WTC11 (cell line): Measurements from ENCODE around the gene TRAPPC3L. TPM values are rescaled to one million over a fixed set of nuclear protein-coding genes. Genes with fewer than 3 reads are reported as not detected.

Source experiments
- ATAC-seq: fragments of 200-7000 bp; cut with Tn5 transposase; 2 replicates; pipeline ENCODE4 v1.10.0; 2021; ENCODE audit warnings: mild to moderate bottlenecking, moderate library complexity
- CTCF ChIA-PET: fragments of 300-600 bp; sonication (Branson Sonifier 250); formaldehyde crosslinking; loops from one replicate; lab custom pipeline; 2021; ENCODE audit warnings: antibody characterized with exemption; lab: Charles Lee
- POLR2A ChIA-PET: fragments of 350-600 bp; sonication (Branson Sonifier 250); formaldehyde crosslinking; loops from one replicate; lab custom pipeline; 2021; ENCODE audit warnings: antibody characterized with exemption; lab: Charles Lee
- DNase-seq: peaks from one replicate; pipeline ENCODE4 v3.0.0; 2021; ENCODE audit warnings: low spot score
- H3K27ac Mint-ChIP-seq: 2 replicates; pipeline ENCODE4 v1.8.0; 2021; ENCODE audit warnings: mixed read lengths
- H3K27me3 Mint-ChIP-seq: 2 replicates; pipeline ENCODE4 v1.8.0; 2021; ENCODE audit warnings: low read depth, mild to moderate bottlenecking, moderate library complexity, mixed read lengths
- H3K36me3 Mint-ChIP-seq: 2 replicates; pipeline ENCODE4 v1.8.0; 2021; ENCODE audit warnings: mixed read lengths
- H3K4me1 Mint-ChIP-seq: 2 replicates; pipeline ENCODE4 v1.8.0; 2022; ENCODE audit warnings: mixed read lengths
- H3K4me3 Mint-ChIP-seq: 2 replicates; pipeline ENCODE4 v1.8.0; 2021; ENCODE audit warnings: mild to moderate bottlenecking, moderate library complexity, mixed read lengths
- H3K9me3 Mint-ChIP-seq: 2 replicates; pipeline ENCODE4 v1.8.0; 2021; ENCODE audit warnings: mixed read lengths
- CREM ChIP-seq: sonication (generic); formaldehyde crosslinking; IDR thresholded peaks from 2 replicates; pipeline ENCODE4 v1.8.1; 2022; ENCODE audit warnings: mild to moderate bottlenecking, missing genetic modification reagents, moderate library complexity
- FOXP1 ChIP-seq: sonication (generic); formaldehyde crosslinking; IDR thresholded peaks from 2 replicates; pipeline ENCODE4 v1.8.0; 2022; ENCODE audit warnings: missing genetic modification reagents, mild to moderate bottlenecking, moderate library complexity, borderline replicate concordance
- FOXP4 ChIP-seq: sonication (generic); formaldehyde crosslinking; IDR thresholded peaks from 2 replicates; pipeline ENCODE4 v1.8.0; 2022; ENCODE audit warnings: mild to moderate bottlenecking, missing genetic modification reagents
- GABPB1 ChIP-seq: sonication (generic); formaldehyde crosslinking; IDR thresholded peaks from 2 replicates; pipeline ENCODE4 v1.8.1; 2023; ENCODE audit warnings: mild to moderate bottlenecking, missing genetic modification reagents
- KAT7 ChIP-seq: sonication (generic); formaldehyde crosslinking; IDR thresholded peaks from 2 replicates; pipeline ENCODE4 v1.8.1; 2023; ENCODE audit warnings: missing genetic modification reagents, mild to moderate bottlenecking, borderline replicate concordance
- MYBL2 ChIP-seq: sonication (generic); formaldehyde crosslinking; IDR thresholded peaks from 2 replicates; pipeline ENCODE4 v1.8.1; 2023; ENCODE audit warnings: mild to moderate bottlenecking, moderate library complexity, missing genetic modification reagents
- NFATC4 ChIP-seq: fragments of 250-450 bp; sonication (Bioruptor Pico); IDR thresholded peaks from 2 replicates; pipeline ENCODE4 v1.9.0; 2021; ENCODE audit warnings: mild to moderate bottlenecking
- OVOL2 ChIP-seq: fragments of 250-450 bp; sonication (Bioruptor Pico); IDR thresholded peaks from 2 replicates; pipeline ENCODE4 v1.9.0; 2021; ENCODE audit warnings: mild to moderate bottlenecking, borderline replicate concordance
- RORB ChIP-seq: fragments of 250-450 bp; sonication (Bioruptor Pico); IDR thresholded peaks from 2 replicates; pipeline ENCODE4 v1.9.0; 2021; ENCODE audit warnings: mild to moderate bottlenecking
- SOX15 ChIP-seq: fragments of 250-450 bp; sonication (Bioruptor Pico); IDR thresholded peaks from 2 replicates; pipeline ENCODE4 v1.9.0; 2021; ENCODE audit warnings: mild to moderate bottlenecking
- TEAD1 ChIP-seq: sonication (generic); formaldehyde crosslinking; IDR thresholded peaks from 2 replicates; pipeline ENCODE4 v1.8.0; 2022; ENCODE audit warnings: mild to moderate bottlenecking, missing genetic modification reagents
- USF2 ChIP-seq: sonication (generic); formaldehyde crosslinking; IDR thresholded peaks from 2 replicates; pipeline ENCODE4 v1.8.1; 2023; ENCODE audit warnings: mild to moderate bottlenecking, missing genetic modification reagents, moderate library complexity
- ZBTB21 ChIP-seq: sonication (generic); formaldehyde crosslinking; IDR thresholded peaks from 2 replicates; pipeline ENCODE4 v1.8.1; 2023; ENCODE audit warnings: mild to moderate bottlenecking, missing genetic modification reagents, borderline replicate concordance
- ZNF121 ChIP-seq: sonication (generic); formaldehyde crosslinking; IDR thresholded peaks from 2 replicates; pipeline ENCODE4 v1.8.0; 2023; ENCODE audit warnings: missing genetic modification reagents
- ZNF281 ChIP-seq: sonication (generic); formaldehyde crosslinking; IDR thresholded peaks from 2 replicates; pipeline ENCODE4 v1.8.0; 2023; ENCODE audit warnings: mild to moderate bottlenecking, missing genetic modification reagents
- ZNF396 ChIP-seq: fragments of 250-450 bp; sonication (Bioruptor Pico); IDR thresholded peaks from 2 replicates; pipeline ENCODE4 v1.8.0; 2021; ENCODE audit warnings: mild to moderate bottlenecking, moderate library complexity, borderline replicate concordance
- ZNF671 ChIP-seq: fragments of 250-450 bp; sonication (Bioruptor Pico); IDR thresholded peaks from 2 replicates; pipeline ENCODE4 v1.8.0; 2021; ENCODE audit warnings: mild to moderate bottlenecking
- total RNA-seq: library from RNA; stranded (reverse); gene quantifications from 3 replicates; pipeline ENCODE4 v1.2.3, GENCODE V29; 2021
- TF ChIP-seq, protein P1 (sequence below): sonication (generic); formaldehyde crosslinking; IDR thresholded peaks from 2 replicates; pipeline ENCODE4 v1.8.1; 2022; ENCODE audit warnings: mild to moderate bottlenecking, missing genetic modification reagents, moderate library complexity, borderline replicate concordance
- TF ChIP-seq, protein P2 (sequence below): sonication (generic); formaldehyde crosslinking; IDR thresholded peaks from 2 replicates; pipeline ENCODE4 v1.8.1; 2022; ENCODE audit warnings: low read depth, mild to moderate bottlenecking, moderate library complexity, missing genetic modification reagents, borderline replicate concordance
- TF ChIP-seq, protein P3 (sequence below): sonication (generic); formaldehyde crosslinking; IDR thresholded peaks from 2 replicates; pipeline ENCODE4 v1.8.1; 2023; ENCODE audit warnings: mild to moderate bottlenecking, moderate library complexity, missing genetic modification reagents
- TF ChIP-seq, protein P4 (sequence below): sonication (generic); formaldehyde crosslinking; IDR thresholded peaks from 2 replicates; pipeline ENCODE4 v1.8.0; 2022; ENCODE audit warnings: mild to moderate bottlenecking, missing genetic modification reagents

Gene TRAPPC3L
- total RNA-seq, 1 experiment from 2014 or later = not detected

DNA sequence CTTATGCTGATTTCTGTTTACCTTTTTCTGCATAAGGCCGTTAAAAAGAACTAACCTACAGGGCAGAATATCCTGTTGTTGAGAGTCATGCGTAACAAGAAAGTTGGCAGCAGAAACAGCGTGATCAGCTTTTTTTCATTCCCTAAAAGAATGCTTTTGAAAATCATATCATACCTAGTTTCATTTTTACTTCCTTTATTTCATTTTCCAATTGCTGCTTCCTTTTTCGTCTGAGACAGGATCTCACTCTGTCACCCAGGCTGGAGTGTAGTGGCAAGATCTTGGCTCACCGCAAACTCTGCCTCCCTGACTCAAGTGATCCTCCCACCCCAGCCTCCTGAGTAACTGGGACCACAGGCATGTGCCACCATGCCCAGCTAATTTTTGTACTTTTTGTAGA, 80.2 kb downstream of the TRAPPC3L start:
- ATAC-seq = no peak
- H3K4me3 Mint-ChIP-seq = no peak overlapping the region
- POLR2A ChIA-PET = no interaction called here
- no peak for DNase-seq
- H3K36me3 Mint-ChIP-seq = no peaks in the 10 kb centered on the region
- CTCF ChIA-PET = no interaction called here
- TF ChIP-seq OVOL2 (no peak), TEAD1 (CRISPR knock-in tag) (no peak), FOXP1 (CRISPR knock-in tag) (no peak)
- TF ChIP-seq, all 79 proteins: peak for 0
- Mint-ChIP-seq H3K27me3 (peaks cover 35% of the 10 kb centered on the region), H3K9me3 (peaks cover 3% of the 10 kb centered on the region; the same call in 1 of the 2 replicates), H3K4me1 (peaks cover 30% of the 10 kb centered on the region), H3K27ac (no peak overlapping the region)

DNA sequence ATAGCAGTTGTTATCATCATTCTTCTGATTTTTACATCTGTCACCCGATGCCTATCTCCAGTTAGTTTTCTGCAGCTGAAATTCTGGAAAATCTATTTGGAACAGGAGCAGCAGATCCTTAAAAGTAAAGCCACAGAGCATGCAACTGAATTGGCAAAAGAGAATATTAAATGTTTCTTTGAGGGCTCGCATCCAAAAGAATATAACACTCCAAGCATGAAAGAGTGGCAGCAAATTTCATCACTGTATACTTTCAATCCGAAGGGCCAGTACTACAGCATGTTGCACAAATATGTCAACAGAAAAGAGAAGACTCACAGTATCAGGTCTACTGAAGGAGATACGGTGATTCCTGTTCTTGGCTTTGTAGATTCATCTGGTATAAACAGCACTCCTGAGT, 82.2 kb downstream of the TRAPPC3L start:
- Mint-ChIP-seq H3K4me3 (no peak overlapping the region), H3K9me3 (no peaks in the 10 kb centered on the region), H3K27me3 (peaks cover 52% of the 10 kb centered on the region), H3K36me3 (no peaks in the 10 kb centered on the region), H3K4me1 (peaks cover 30% of the 10 kb centered on the region), H3K27ac (no peak overlapping the region)
- DNase-seq (no peak), ATAC-seq (no peak)
- TF ChIP-seq GABPB1 (CRISPR knock-in tag) = no peak
- no peak for TF ChIP-seq CREM (CRISPR knock-in tag)
- TF ChIP-seq ZNF281 = no peak
- TF ChIP-seq MYBL2 (CRISPR knock-in tag) = no peak
- no peak for TF ChIP-seq ZNF396
- TF ChIP-seq, protein P1, sequence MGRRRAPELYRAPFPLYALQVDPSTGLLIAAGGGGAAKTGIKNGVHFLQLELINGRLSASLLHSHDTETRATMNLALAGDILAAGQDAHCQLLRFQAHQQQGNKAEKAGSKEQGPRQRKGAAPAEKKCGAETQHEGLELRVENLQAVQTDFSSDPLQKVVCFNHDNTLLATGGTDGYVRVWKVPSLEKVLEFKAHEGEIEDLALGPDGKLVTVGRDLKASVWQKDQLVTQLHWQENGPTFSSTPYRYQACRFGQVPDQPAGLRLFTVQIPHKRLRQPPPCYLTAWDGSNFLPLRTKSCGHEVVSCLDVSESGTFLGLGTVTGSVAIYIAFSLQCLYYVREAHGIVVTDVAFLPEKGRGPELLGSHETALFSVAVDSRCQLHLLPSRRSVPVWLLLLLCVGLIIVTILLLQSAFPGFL = no peak
- TF ChIP-seq FOXP4 (CRISPR knock-in tag) = no peak
- no peak for TF ChIP-seq ZNF121 (CRISPR knock-in tag)
- TF ChIP-seq ZNF671 = no peak
- TF ChIP-seq USF2 (CRISPR knock-in tag) = no peak
- TF ChIP-seq RORB (CRISPR knock-in tag) = no peak
- TF ChIP-seq KAT7 = no peak
- TF ChIP-seq, protein P2, sequence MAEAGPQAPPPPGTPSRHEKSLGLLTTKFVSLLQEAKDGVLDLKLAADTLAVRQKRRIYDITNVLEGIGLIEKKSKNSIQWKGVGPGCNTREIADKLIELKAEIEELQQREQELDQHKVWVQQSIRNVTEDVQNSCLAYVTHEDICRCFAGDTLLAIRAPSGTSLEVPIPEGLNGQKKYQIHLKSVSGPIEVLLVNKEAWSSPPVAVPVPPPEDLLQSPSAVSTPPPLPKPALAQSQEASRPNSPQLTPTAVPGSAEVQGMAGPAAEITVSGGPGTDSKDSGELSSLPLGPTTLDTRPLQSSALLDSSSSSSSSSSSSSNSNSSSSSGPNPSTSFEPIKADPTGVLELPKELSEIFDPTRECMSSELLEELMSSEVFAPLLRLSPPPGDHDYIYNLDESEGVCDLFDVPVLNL (CRISPR knock-in tag) = no peak
- no peak for TF ChIP-seq NFATC4
- no peak for TF ChIP-seq SOX15 (CRISPR knock-in tag)
- no peak for TF ChIP-seq ZBTB21
- TF ChIP-seq, protein P3, sequence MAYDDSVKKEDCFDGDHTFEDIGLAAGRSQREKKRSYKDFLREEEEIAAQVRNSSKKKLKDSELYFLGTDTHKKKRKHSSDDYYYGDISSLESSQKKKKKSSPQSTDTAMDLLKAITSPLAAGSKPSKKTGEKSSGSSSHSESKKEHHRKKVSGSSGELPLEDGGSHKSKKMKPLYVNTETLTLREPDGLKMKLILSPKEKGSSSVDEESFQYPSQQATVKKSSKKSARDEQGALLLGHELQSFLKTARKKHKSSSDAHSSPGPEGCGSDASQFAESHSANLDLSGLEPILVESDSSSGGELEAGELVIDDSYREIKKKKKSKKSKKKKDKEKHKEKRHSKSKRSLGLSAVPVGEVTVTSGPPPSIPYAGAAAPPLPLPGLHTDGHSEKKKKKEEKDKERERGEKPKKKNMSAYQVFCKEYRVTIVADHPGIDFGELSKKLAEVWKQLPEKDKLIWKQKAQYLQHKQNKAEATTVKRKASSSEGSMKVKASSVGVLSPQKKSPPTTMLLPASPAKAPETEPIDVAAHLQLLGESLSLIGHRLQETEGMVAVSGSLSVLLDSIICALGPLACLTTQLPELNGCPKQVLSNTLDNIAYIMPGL = no peak
- TF ChIP-seq, protein P4, sequence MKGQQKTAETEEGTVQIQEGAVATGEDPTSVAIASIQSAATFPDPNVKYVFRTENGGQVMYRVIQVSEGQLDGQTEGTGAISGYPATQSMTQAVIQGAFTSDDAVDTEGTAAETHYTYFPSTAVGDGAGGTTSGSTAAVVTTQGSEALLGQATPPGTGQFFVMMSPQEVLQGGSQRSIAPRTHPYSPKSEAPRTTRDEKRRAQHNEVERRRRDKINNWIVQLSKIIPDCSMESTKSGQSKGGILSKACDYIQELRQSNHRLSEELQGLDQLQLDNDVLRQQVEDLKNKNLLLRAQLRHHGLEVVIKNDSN (CRISPR knock-in tag) = no peak
- POLR2A ChIA-PET = no interaction called here
- CTCF ChIA-PET = interaction anchor here (1.4 to 1.7 kb wide), 3 partner anchors 18 to 195 kb away, joined by 3 to 5 read pairs (median 4); no protein-coding TSS in a partner anchor
